Nephron (organoid): Measurements from ENCODE around the gene DCP2.

Experiments
- H3K27ac Mint-ChIP-seq, 3 experiments: 2 replicates each; pipeline ENCODE4 v1.8.0; 2020; ENCODE audit warnings: mixed read lengths in 3 of 3, mild to moderate bottlenecking in 2 of 3, moderate library complexity in 1 of 3
- H3K27me3 Mint-ChIP-seq: 2 replicates; pipeline ENCODE4 v1.8.0; 2021; ENCODE audit warnings: low read depth, mild to moderate bottlenecking, moderate library complexity, mixed read lengths
- H3K36me3 Mint-ChIP-seq: 2 replicates; pipeline ENCODE4 v1.8.0; 2020; ENCODE audit warnings: low read depth, mixed read lengths
- H3K4me1 Mint-ChIP-seq: 2 replicates; pipeline ENCODE4 v1.8.0; 2020; ENCODE audit warnings: mixed read lengths
- H3K4me3 Mint-ChIP-seq, 3 experiments: 2 replicates each; pipeline ENCODE4 v1.8.0; 2020; ENCODE audit warnings: mild to moderate bottlenecking in 3 of 3, mixed read lengths in 3 of 3, moderate library complexity in 2 of 3
- H3K9me3 Mint-ChIP-seq: 2 replicates; pipeline ENCODE4 v1.8.0; 2020; ENCODE audit warnings: mixed read lengths
- CTCF ChIP-seq, 3 experiments: fragments of 200-600 bp; sonication (generic); IDR thresholded peaks; one replicate each; pipeline ENCODE4 v1.5.0; 2021; ENCODE audit warnings: antibody characterized with exemption in 3 of 3; ENCODE audit not compliant: unreplicated experiment in 3 of 3

Gene DCP2

GRCh38 chr5:113039229-113039933 is 62.8 kb downstream of the DCP2 start:
- TF ChIP-seq CTCF (IDR thresholded peaks at IDR 0.05; ENCODE audit: unreplicated experiment in 3 of 3), result no peak
- Mint-ChIP-seq H3K27me3 (no peaks in the 10 kb centered on the region), H3K4me3 (no peak overlapping the region), H3K27ac (peak overlapping the region; percentile 16 to 58 (median 37)), H3K4me1 (peaks cover 54% of the 10 kb centered on the region), H3K9me3 (no peaks in the 10 kb centered on the region), H3K36me3 (peaks cover 71% of the 10 kb centered on the region)

- no peak for TF ChIP-seq CTCF (IDR thresholded peaks at IDR 0.05; ENCODE audit: unreplicated experiment in 3 of 3)
- no peaks in the 10 kb centered on the region for H3K9me3 Mint-ChIP-seq
- H3K36me3 Mint-ChIP-seq, result peaks cover 69% of the 10 kb centered on the region
- peak overlapping the region in 1 of 3 experiments; percentile 27 for H3K4me3 Mint-ChIP-seq
- peaks cover 2% of the 10 kb centered on the region for H3K27me3 Mint-ChIP-seq
- peak overlapping the region; percentile 16 to 58 (median 37) for H3K27ac Mint-ChIP-seq
- peaks cover 54% of the 10 kb centered on the region for H3K4me1 Mint-ChIP-seq
These were observed 63.3 kb downstream of the DCP2 start for GRCh38 chr5:113039934-113040285.

GRCh38 chr5:113040672-113041260 is 64.2 kb downstream of the DCP2 start:
- Mint-ChIP-seq H3K27me3 (peaks cover 4% of the 10 kb centered on the region), H3K4me3 (no peak overlapping the region), H3K4me1 (peaks cover 49% of the 10 kb centered on the region), H3K9me3 (no peaks in the 10 kb centered on the region), H3K36me3 (peaks cover 64% of the 10 kb centered on the region), H3K27ac (peak overlapping the region; percentile 13 to 90 (median 86))
- TF ChIP-seq CTCF (IDR thresholded peaks at IDR 0.05; ENCODE audit: unreplicated experiment in 3 of 3), result no peak

DNA sequence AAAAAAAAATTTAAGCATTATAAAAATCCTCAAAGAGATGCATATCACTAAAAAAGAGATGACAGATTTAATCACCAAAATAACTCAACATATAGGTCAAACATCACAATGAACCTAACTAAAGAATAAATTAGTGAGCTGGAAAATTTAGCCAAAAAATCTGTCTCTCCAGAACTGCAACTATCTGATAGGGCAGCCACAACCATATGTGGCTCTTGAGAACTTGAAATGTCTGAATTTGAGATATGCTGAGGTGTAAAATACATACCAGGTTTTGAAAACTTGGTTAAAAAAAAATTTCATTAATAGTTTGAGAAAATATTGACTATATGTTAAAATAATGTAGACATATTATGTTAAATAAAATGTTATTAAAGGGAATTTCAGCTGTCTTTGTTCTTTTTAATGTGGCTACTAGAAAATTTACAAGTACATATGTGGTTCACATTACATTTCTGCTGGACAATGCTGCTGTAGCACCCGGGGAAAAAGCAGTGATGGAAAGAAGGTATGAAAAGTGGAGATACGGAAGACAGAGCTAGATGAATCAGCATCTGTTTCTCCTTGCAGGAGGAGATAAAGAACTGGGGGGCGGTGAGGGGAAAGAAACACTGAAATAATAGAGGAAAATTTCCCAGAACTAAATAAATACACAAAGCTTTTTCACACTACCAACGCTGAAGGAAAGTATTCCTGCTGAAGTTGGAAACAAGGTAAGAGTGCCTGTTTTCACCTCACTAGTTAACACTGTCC is 66.1 kb downstream of the DCP2 start:
- peaks cover 63% of the 10 kb centered on the region for H3K4me1 Mint-ChIP-seq
- H3K27ac Mint-ChIP-seq, result peak overlapping the region; percentile 5 to 59 (median 57)
- H3K9me3 Mint-ChIP-seq, result no peaks in the 10 kb centered on the region
- H3K4me3 Mint-ChIP-seq, result no peak overlapping the region
- no peak for TF ChIP-seq CTCF (IDR thresholded peaks at IDR 0.05; ENCODE audit: unreplicated experiment in 3 of 3)
- H3K36me3 Mint-ChIP-seq, result peaks cover 70% of the 10 kb centered on the region
- peaks cover 10% of the 10 kb centered on the region for H3K27me3 Mint-ChIP-seq

- Mint-ChIP-seq H3K4me1 (peaks cover 63% of the 10 kb centered on the region), H3K4me3 (no peak overlapping the region), H3K27me3 (peaks cover 10% of the 10 kb centered on the region), H3K27ac (peak overlapping the region in 1 of 3 experiments; percentile 59), H3K9me3 (no peaks in the 10 kb centered on the region), H3K36me3 (peaks cover 69% of the 10 kb centered on the region)
- peak in 2 of 3 experiments; percentile 20 to 24 for TF ChIP-seq CTCF (IDR thresholded peaks at IDR 0.05; ENCODE audit: unreplicated experiment in 3 of 3)
These were observed 66.9 kb downstream of the DCP2 start for GRCh38 chr5:113043491-113043931.
